HG02884 (cell line): ENCODE measurements around the gene NFIC.
"Not testable (repeated sequence)": the region's sequence is repeated elsewhere in the genome, so short reads cannot be mapped to it uniquely, and the experiment has no call there.

Experiments
- ATAC-seq: cut with Tn5 transposase; IDR thresholded peaks from one replicate; pipeline ENCODE4 v1.9.1; 2021; ENCODE audit warnings: mild to moderate bottlenecking, moderate library complexity; ENCODE audit not compliant: unreplicated experiment

Gene NFIC

GRCh38 chr19:3448616-3449334 lies 82.4 kb downstream of the NFIC start:
- ATAC-seq = no peak

- ATAC-seq = no peak
These were observed 84.5 kb downstream of the NFIC start for GRCh38 chr19:3450796-3451411.

DNA sequence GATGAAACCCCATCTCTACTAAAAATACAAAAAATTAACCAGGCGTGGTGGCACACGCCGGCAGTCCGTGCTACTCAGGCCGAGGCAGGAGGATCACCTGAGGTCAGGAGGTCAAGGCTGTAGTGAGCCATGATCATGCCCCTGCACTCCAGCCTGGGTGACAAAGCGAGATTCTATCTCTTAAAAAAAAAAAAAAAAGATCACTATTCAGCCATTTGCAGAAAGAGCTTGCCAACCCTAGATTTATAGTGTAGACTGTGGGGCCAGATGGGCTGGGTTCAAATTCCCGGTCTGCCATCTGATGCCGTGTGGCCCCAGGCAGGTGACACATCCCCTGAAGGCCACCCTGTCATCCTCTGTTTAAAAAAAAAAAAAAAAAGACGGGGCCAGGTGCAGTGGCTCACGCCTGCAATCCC lies 85.1 kb downstream of the NFIC start:
- ATAC-seq = no peak

GRCh38 chr19:3452171-3452941 lies 86.0 kb downstream of the NFIC start:
- no peak for ATAC-seq

DNA sequence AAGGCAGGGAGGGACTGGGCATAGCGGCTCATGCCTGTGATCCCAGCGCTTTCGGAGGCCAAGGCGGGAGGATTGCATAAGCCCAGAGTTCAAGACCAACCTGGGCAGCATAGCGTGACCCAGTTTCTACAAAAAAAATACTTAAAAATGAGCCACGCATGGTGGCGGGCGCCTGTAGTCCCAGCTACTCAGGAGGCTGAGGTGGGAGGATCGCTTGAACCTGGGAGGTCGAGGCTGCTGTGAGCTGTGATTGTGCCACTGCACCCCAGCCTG lies 86.5 kb downstream of the NFIC start:
- not testable (repeated sequence) for ATAC-seq

- ATAC-seq = no peak
These were observed 87.5 kb downstream of the NFIC start for GRCh38 chr19:3453840-3454239.

DNA sequence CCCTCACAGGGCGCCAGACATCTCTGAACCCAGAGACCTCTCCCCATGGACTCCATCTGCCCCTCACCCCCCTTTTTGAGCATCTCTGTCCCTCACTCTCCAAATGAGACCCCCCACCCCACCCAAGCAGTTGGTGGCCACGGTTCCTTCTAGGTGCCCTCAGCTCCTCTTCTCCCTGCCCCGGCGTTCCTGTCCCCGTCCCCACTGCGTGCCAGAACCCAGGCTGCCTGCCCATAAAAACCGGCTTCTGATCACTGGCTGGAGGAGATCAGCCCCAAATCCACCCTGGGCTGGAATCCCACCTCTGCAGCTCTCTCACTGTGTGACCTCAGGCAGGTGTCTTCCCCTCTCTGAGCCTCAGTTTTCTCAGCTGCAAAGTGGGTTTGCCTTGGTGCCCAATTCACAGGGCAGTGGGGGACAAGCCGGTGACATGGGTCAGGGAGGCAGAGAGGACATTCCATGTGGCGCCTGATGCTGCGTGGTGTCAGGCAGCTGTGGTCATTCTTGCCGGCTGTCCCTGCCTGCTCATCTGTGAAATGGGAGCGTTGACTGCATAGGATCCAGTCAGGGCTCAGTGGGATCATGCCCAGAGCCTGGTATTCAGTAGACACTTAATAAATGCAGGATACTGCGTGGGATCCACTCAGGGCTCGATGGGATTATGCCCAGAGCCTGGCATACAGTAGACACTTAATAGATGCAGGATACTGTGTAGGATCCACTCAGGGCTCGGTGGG lies 88.4 kb downstream of the NFIC start:
- no peak for ATAC-seq

- no peak for ATAC-seq
These were observed 89.1 kb downstream of the NFIC start for GRCh38 chr19:3455393-3455955.

GRCh38 chr19:3455960-3456601 lies 89.7 kb downstream of the NFIC start:
- ATAC-seq = no peak

DNA sequence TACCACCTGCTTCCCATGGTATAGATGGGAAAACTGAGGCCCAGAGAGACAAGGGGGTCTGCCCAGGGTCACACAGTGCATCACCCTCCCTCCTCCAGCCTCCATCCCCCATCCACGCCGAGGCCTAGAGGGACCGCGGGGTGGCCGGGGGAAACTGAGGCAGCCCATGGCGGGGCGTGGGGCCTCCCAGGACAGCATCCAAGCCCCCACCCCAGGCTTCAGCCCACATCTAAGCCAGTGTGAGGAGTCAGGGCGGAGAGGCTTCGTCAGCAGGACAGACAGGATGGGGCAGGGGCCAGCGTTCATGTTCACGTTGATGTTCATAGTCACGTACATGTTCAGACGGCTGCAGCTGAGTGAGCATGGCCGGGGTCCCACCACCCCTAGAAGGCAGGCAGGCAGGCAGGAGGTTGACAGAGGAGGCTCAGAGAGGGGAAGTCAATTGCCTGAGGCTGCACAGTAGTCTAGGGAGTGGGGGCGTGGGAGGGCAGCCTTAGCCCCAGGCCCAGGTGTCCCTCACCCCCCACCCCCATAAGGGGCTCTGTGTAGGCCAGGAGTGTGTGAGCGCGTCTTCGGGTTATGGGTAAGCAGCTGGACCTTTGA lies 90.6 kb downstream of the NFIC start:
- ATAC-seq = no peak

- no peak for ATAC-seq
These were observed 91.3 kb downstream of the NFIC start for GRCh38 chr19:3457528-3458228.

GRCh38 chr19:3458229-3459088 lies 92.1 kb downstream of the NFIC start:
- ATAC-seq = no peak

DNA sequence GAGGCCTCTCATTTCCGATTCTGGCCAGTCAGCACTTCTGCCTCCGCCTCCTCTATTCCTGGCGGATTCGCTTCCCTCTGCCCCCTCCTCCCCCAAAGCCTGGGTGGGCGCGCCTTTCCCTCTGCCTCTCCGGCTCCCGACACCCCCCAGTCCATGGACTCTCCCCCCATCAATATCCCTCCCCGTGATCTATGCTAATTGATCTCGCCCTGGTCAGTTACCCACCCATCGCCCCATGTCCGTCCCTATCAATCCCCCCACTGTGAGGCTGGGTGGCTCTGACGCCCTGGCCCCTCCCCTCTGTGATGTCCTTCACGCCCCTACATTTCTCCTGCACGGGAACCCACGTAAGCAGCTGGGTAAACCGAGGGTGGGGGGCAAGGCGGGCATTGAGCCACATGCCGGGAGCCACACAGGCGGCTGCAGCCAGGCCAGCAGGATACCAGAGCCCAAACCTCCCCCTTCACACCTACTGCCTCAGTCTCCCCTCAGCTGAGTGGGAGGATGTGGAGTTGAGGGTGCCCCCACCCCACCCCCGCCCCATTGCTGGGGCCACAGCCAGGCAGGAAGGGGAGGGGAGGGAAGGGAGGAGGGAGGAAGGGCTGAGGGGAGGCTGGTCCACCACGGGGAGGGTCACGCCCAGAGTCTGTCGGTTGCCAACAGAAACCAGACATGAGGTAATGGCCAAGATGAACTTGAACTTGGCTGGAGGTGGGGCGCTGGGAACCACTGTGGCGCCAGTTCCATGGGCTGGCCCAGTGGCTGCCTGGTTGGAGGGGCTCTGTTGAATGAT lies 92.9 kb downstream of the NFIC start:
- ATAC-seq = no peak

- ATAC-seq = no peak
These were observed 93.7 kb downstream of the NFIC start for GRCh38 chr19:3459965-3460582.

GRCh38 chr19:3462991-3463713 lies 96.8 kb downstream of the NFIC start:
- ATAC-seq = no peak

DNA sequence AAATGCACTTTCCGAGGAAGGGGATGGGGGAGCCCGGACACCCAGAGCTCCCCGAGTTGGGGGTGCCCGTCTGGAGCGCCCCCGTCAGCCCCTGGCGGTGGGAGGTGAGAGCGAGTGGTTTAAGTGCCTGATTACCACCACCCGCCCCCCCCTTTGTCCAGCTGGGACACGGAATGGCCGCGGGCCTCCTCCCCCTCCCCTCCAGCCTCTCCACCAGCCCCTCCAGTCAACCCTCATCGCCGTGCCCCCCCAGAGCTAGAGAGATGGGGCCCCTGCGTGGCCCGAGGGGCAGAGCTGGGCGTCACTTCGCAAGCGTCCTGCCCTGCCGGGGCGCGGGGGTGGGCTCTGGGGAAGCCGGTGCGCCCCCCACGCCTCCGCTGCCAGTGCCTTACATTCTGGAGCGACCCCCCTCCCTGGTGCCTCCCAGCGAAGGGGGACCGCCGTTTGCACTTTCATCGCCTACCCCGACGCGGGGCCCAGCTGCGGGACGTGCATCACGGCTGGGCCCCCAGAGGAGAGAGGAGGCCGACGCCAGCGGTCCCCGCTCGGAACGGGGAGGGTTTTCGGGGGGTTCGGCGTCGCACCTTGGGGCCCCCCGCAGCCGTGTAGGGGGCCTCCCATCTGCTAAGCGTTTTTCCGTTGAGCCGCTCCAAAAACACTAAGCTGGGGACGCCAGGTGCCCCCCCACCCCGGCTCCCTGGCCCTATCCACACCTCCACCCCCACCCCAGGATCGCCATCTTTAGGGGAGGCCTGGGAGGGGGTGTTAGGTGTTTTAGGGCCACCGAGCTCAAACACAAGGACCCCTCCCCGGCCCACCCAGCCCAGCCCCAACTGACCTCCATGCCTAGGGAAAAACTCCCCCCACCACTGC lies 97.6 kb downstream of the NFIC start:
- no peak for ATAC-seq
